ENCODE results near the gene C19orf12. TPM values are rescaled to one million over a fixed set of nuclear protein-coding genes. Genes with fewer than 3 reads are reported as not detected.

C19orf12 gene
- total RNA-seq, 1 donor: 48.5 TPM

GRCh38 chr19:29664753-29665214 is 50.3 kb downstream of the C19orf12 start:
- Histone ChIP-seq H3K79me2 (ENCODE audit: insufficient read depth, low read length) (peaks cover 38% of the 10 kb centered on the region), H3K27me3 (ENCODE audit: insufficient read depth, low read length) (no peaks in the 10 kb centered on the region), H3K9me3 (ENCODE audit: low read depth, low read length) (no peaks in the 10 kb centered on the region), H3K36me3 (ENCODE audit: insufficient read depth, low read length) (no peaks in the 10 kb centered on the region), H3K4me1 (ENCODE audit: insufficient read depth, low read length) (peaks cover 62% of the 10 kb centered on the region), H3K27ac (ENCODE audit: low read depth, low read length) (peak overlapping the region; percentile 99), H2AFZ (ENCODE audit: low read length) (no peak overlapping the region), H3K4me3 (ENCODE audit: insufficient read depth, low read length) (peak overlapping the region; percentile 90), H3K4me2 (ENCODE audit: insufficient read depth, low read length) (peak overlapping the region; percentile 99), H4K20me1 (ENCODE audit: insufficient read depth, low read length) (peaks cover 17% of the 10 kb centered on the region)
- DNase-seq (ENCODE audit: insufficient read length, low spot score, missing footprints): no peak
- TF ChIP-seq CTCF (IDR thresholded peaks at IDR 0.05; ENCODE audit: extremely low read depth, low read depth, low read length): no peak

- Histone ChIP-seq H3K9me3 (ENCODE audit: low read depth, low read length) (no peaks in the 10 kb centered on the region), H3K27me3 (ENCODE audit: insufficient read depth, low read length) (no peaks in the 10 kb centered on the region), H3K4me1 (ENCODE audit: insufficient read depth, low read length) (peaks cover 62% of the 10 kb centered on the region), H3K4me3 (ENCODE audit: insufficient read depth, low read length) (no peak overlapping the region), H3K79me2 (ENCODE audit: insufficient read depth, low read length) (peaks cover 31% of the 10 kb centered on the region), H3K27ac (ENCODE audit: low read depth, low read length) (peak overlapping the region; percentile 99), H3K4me2 (ENCODE audit: insufficient read depth, low read length) (peak overlapping the region; percentile 99), H4K20me1 (ENCODE audit: insufficient read depth, low read length) (peaks cover 15% of the 10 kb centered on the region), H3K36me3 (ENCODE audit: insufficient read depth, low read length) (no peaks in the 10 kb centered on the region), H2AFZ (ENCODE audit: low read length) (peak overlapping the region; percentile 51)
- peak; percentile 72 for DNase-seq (ENCODE audit: insufficient read length, low spot score, missing footprints)
- no peak for TF ChIP-seq CTCF (IDR thresholded peaks at IDR 0.05; ENCODE audit: extremely low read depth, low read depth, low read length)
These were observed 51.0 kb downstream of the C19orf12 start for GRCh38 chr19:29663861-29664752.

GRCh38 chr19:29662604-29663404 is 52.3 kb downstream of the C19orf12 start:
- Histone ChIP-seq H3K27ac (ENCODE audit: low read depth, low read length) (peak overlapping the region; percentile 99), H3K4me1 (ENCODE audit: insufficient read depth, low read length) (peaks cover 62% of the 10 kb centered on the region), H3K79me2 (ENCODE audit: insufficient read depth, low read length) (peaks cover 18% of the 10 kb centered on the region), H3K36me3 (ENCODE audit: insufficient read depth, low read length) (no peaks in the 10 kb centered on the region), H3K4me3 (ENCODE audit: insufficient read depth, low read length) (peak overlapping the region; percentile 50), H3K4me2 (ENCODE audit: insufficient read depth, low read length) (peak overlapping the region; percentile 82), H2AFZ (ENCODE audit: low read length) (peak overlapping the region; percentile 76), H4K20me1 (ENCODE audit: insufficient read depth, low read length) (peaks cover 12% of the 10 kb centered on the region), H3K27me3 (ENCODE audit: insufficient read depth, low read length) (no peaks in the 10 kb centered on the region), H3K9me3 (ENCODE audit: low read depth, low read length) (no peaks in the 10 kb centered on the region)
- TF ChIP-seq CTCF (IDR thresholded peaks at IDR 0.05; ENCODE audit: extremely low read depth, low read depth, low read length): no peak
- peak; percentile 97 for DNase-seq (ENCODE audit: insufficient read length, low spot score, missing footprints)

GRCh38 chr19:29662278-29662603 is 52.8 kb downstream of the C19orf12 start:
- peak overlapping the region; percentile 82 for H3K4me2 ChIP-seq (ENCODE audit: insufficient read depth, low read length)
- peak overlapping the region; percentile 99 for H3K27ac ChIP-seq (ENCODE audit: low read depth, low read length)
- peak overlapping the region; percentile 50 for H3K4me3 ChIP-seq (ENCODE audit: insufficient read depth, low read length)
- H3K79me2 ChIP-seq (ENCODE audit: insufficient read depth, low read length): peaks cover 12% of the 10 kb centered on the region
- H2AFZ ChIP-seq (ENCODE audit: low read length): peak overlapping the region; percentile 13
- H3K9me3 ChIP-seq (ENCODE audit: low read depth, low read length): no peaks in the 10 kb centered on the region
- H3K36me3 ChIP-seq (ENCODE audit: insufficient read depth, low read length): no peaks in the 10 kb centered on the region
- H3K27me3 ChIP-seq (ENCODE audit: insufficient read depth, low read length): no peaks in the 10 kb centered on the region
- TF ChIP-seq CTCF (IDR thresholded peaks at IDR 0.05; ENCODE audit: extremely low read depth, low read depth, low read length): no peak
- DNase-seq (ENCODE audit: insufficient read length, low spot score, missing footprints): no peak
- H3K4me1 ChIP-seq (ENCODE audit: insufficient read depth, low read length): peaks cover 59% of the 10 kb centered on the region
- peaks cover 12% of the 10 kb centered on the region for H4K20me1 ChIP-seq (ENCODE audit: insufficient read depth, low read length)
